GM12873 (cell line): ENCODE measurements around the gene LANCL3.

Experiments
- TF ChIP-seq, protein P1 (sequence below): IDR thresholded peaks from 2 replicates; pipeline ENCODE4 v1.5.1; 2012; ENCODE audit warnings: low read depth, mild to moderate bottlenecking, moderate library complexity, low read length, control low read depth; ENCODE audit not compliant: insufficient read depth; ENCODE audit errors: missing control alignments

LANCL3 gene

DNA sequence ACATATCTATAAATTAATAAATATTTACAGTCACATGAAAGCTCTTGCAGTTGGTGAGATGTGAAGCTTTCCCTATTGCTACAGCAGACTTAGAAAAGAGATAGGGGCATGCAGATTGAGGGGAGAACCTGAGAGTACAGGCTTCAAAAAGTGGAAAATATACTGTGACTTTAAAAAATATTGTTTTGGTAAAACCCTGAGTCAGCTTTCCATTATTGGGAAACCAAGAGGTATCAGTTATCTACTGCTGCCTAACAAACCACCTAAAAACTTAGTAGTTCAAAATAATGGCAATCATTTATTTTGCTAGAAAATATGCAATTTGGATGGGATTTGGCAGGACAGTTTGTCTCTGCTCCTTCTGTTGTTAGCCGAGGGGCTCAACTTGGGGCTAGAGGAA is 38.3 kb downstream of the LANCL3 start:
- TF ChIP-seq, protein P1, sequence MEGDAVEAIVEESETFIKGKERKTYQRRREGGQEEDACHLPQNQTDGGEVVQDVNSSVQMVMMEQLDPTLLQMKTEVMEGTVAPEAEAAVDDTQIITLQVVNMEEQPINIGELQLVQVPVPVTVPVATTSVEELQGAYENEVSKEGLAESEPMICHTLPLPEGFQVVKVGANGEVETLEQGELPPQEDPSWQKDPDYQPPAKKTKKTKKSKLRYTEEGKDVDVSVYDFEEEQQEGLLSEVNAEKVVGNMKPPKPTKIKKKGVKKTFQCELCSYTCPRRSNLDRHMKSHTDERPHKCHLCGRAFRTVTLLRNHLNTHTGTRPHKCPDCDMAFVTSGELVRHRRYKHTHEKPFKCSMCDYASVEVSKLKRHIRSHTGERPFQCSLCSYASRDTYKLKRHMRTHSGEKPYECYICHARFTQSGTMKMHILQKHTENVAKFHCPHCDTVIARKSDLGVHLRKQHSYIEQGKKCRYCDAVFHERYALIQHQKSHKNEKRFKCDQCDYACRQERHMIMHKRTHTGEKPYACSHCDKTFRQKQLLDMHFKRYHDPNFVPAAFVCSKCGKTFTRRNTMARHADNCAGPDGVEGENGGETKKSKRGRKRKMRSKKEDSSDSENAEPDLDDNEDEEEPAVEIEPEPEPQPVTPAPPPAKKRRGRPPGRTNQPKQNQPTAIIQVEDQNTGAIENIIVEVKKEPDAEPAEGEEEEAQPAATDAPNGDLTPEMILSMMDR, result no peak

DNA sequence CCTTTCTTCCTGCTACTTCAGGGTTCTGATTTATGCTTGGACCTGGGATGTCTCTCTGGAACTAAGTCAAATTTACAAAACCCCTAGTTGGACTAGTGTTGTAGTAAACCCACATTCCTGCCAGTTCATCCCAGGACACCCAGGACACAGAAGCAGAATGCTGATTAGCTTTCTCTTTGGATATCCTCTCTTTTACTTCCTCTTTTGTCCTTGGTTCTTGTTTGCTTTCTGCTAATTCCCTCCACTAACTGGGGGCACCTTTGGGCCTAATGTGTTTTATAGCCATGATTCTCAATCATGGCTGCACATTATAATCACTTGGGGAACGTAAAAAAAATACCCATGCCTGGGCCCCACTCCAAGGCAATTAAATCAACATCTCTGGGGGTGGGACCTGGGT is 42.5 kb downstream of the LANCL3 start:
- TF ChIP-seq, protein P1, result no peak

DNA sequence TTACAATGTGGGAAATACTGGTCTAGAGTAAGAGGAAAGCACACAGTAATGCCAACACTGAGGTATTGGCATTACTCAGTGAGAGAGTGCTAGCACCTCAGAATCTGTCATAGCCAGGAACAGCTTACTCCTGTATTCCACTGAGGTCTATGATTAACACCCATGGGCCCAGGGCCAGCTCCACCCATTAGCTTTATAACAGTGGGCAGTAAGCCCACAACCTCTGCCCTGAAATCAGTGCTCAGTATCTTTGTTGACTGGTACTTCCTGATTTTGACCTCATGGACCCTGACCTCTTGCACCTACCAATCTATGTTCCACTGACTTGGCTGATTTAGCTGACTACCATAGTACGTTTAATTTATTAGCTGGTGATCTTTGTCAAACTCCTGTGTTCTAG is 56.1 kb downstream of the LANCL3 start:
- TF ChIP-seq, protein P1, result no peak

DNA sequence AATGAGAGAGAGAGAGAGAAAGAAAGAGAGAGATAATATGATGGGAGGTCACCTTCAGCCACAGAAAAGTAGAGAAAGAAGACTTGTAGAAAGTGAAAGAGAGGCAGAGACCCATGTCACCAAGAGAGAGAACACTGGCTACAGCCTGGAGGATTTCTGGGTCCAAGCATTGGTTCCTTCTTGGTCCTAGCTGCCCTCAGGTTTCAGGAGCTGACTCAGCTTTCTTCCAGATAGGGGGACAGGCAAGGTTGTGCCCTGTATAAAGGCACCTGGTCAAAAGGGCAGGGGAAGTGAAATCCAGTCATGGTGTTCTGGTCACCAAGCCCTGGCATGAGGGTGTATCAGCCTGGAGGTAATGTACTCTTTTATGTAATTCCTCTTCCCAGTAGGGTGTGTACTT is 66.6 kb downstream of the LANCL3 start:
- TF ChIP-seq, protein P1, result no peak

DNA sequence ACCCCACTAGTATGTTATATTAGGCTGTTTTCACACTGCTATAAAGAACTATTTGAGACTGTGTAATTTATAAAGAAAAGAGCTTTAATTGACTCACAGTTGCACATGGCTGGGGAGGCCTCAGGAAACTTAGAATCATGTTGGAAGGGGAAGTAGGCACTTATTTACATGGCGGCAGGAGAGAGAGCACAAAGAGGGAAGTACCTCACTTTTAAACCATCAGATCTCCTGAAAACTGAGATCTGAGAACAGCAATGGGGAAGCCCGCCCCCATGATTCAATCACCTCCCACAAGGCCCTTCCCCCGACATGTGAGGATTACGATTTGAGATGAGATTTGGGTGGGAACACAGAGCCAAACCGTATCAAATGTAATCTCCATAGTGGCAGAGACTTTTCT is 68.7 kb downstream of the LANCL3 start:
- TF ChIP-seq, protein P1, result no peak

DNA sequence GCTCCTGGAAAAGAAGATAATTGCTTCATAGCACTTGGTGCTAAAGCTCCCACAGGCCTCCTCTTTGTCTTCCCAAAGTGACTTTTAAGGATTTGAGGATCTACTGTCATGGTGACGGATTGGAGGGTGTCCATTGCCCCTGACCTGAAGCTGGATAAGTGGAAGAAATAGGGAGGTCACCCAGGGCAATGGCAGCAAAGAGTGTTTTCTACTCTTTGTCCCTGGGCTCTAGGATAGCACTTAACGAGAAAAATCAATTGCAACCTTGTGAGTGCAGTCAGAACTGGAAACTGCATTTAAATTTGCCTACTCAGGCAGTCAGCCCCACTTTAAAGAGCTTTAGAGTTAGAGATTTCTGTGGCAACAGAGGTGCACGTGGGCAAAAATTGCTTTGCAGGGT is 70.4 kb downstream of the LANCL3 start:
- TF ChIP-seq, protein P1, result no peak

DNA sequence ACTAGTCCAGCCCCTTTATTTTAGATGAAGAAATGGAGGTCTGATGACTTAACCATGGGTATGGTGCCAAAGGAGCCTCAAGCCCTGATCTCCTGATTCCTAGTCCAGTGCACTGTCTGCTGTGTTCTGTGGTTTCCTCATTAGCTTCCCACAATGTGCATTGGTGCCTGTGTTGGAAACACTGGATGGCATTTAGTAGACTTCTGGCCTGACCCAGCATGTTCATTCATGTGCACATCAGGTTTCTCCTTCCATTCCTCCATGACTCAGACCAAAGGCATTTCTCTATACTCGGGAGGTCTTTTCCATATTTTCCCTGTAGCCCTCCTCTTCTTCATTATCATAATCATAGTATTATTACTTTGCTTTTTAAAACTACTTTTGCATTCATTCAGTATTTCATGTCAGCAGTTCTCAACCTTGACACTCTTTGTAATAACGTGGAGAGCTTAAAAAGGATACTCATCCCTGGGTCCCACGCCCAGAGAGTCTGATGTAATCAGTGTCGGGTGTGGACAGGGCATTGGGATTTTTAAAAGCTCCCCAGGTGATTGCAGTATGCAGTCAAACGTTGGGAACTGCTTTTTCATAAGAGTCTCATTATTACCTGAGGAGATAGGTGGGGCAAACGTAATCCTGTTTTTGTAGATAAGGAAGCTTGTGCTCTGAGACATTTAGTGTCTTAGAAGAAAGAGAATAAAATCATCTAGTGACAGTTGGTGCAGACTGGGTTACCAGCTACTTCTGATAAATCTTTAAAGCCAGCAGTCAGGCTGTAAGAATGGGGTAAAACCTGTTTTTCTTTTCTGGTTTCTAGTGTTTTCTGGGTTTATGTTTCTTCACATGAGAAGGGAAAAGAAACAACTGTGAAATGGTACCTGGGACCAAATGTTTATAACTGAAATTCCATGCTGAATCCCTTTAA is 73.2 kb downstream of the LANCL3 start:
- TF ChIP-seq, protein P1, result no peak
